ENCODE results near the gene ID3. TPM values are rescaled to one million over a fixed set of nuclear protein-coding genes. Genes with fewer than 3 reads are reported as not detected.

The ID3 gene
- total RNA-seq (2013), result 2.2 TPM
- polyA plus RNA-seq (10 to 100 TPM in 1 of 3 donors, 1 to 10 TPM in 2; 1.1 to 31.1 (median 2.5) TPM), polyA minus RNA-seq (6.9 and 9.6 TPM in 2 replicates), total RNA-seq (7.9 to 53.6 (median 13.7) reads per million in 11 experiments)

- Histone ChIP-seq H3K9me3 (replicated peaks in 1 of 2; ENCODE audit: control insufficient read depth in 1 of 2, insufficient read depth in 1 of 2, low read length in 2 of 2) (peaks cover 0 to 10% of the 10 kb centered on the region in 2 donors), H3K9ac (ENCODE audit: insufficient read depth, low read length, poor library complexity, severe bottlenecking) (peak within 1 kb of the TSS; percentile 60), H3K4me3 (replicated peaks in 1 of 3; ENCODE audit: low read depth in 2 of 3, low read length in 3 of 3) (peak within 1 kb of the TSS; percentile 47 to 80 (median 61)), H3K27me3 (ENCODE audit: control insufficient read depth in 2 of 2, insufficient read depth in 2 of 2, low read length in 2 of 2) (peaks cover 61 to 78% of the 10 kb centered on the region in 2 donors), H3K4me2 (replicated peaks; ENCODE audit: extremely low read depth, low read length, poor library complexity, severe bottlenecking) (peak within 1 kb of the TSS; percentile 91), H3K36me3 (replicated peaks in 1 of 2; ENCODE audit: control insufficient read depth in 1 of 2, insufficient read depth in 2 of 2, low read length in 2 of 2) (no peaks in the 10 kb centered on the region), H3K4me1 (ENCODE audit: control insufficient read depth in 1 of 2, insufficient read depth in 2 of 2, low read length in 2 of 2) (peaks cover 49 to 60% of the 10 kb centered on the region in 2 donors), H3K27ac (ENCODE audit: low read depth in 1 of 2, low read length in 2 of 2) (peak within 1 kb of the TSS; percentile 80 to 82), H3K79me2 (ENCODE audit: insufficient read depth, low read length) (no peaks in the 10 kb centered on the region), H4K20me1 (ENCODE audit: insufficient read depth, low read length) (no peaks in the 10 kb centered on the region), H2AFZ (ENCODE audit: insufficient read depth, low read depth, low read length, poor library complexity, severe bottlenecking) (peak within 1 kb of the TSS; percentile 79)
- H3K36me3 Mint-ChIP-seq, result peaks cover 0 to 9% of the 10 kb centered on the region in 2 donors
- H3K27me3 Mint-ChIP-seq (ENCODE audit: low read depth in 3 of 3), result peaks cover 77 to 89% (median 86%) of the 10 kb centered on the region in 3 donors
- H3K9me3 Mint-ChIP-seq, result peaks cover 0 to 15% (median 6%) of the 10 kb centered on the region in 7 donors
- H3K27ac Mint-ChIP-seq, result peak within 1 kb of the TSS; percentile 92 to 98 (median 97)
- TF ChIP-seq CTCF (IDR thresholded peaks at IDR 0.05), result no peak
- DNase-seq, result peak; percentile 92 to 96 (median 95)
- H3K4me1 Mint-ChIP-seq, result peaks cover 66% of the 10 kb centered on the region
- peak within 1 kb of the TSS; percentile 85 to 94 for H3K4me3 Mint-ChIP-seq
- intact Hi-C loops (cut with micrococcal nuclease), result loop anchor here (5.0 to 10.0 kb wide), 3 partner anchors 33 to 195 kb away; partner anchors contain the start of gene ELOA (in 1 of the 2)
- WGBS (ENCODE audit: insufficient coverage), result under 1% methylated on average over 53 of the region's 57 CpGs
Measured at GRCh38 chr1:23559136-23559984, at the start of gene ID3. Gene ID3 (minus strand): TSS chr1:23559501. CDS start chr1:23559426, 75 bp downstream.

- no peaks in the 10 kb centered on the region for H4K20me1 ChIP-seq (ENCODE audit: insufficient read depth, low read length)
- WGBS (ENCODE audit: insufficient coverage), result 86% methylated on average over 4 of the region's 4 CpGs
- H3K27me3 Mint-ChIP-seq (ENCODE audit: low read depth in 3 of 3), result peaks cover 6 to 7% (median 7%) of the 10 kb centered on the region in 3 donors
- H3K4me2 ChIP-seq (replicated peaks; ENCODE audit: extremely low read depth, low read length, poor library complexity, severe bottlenecking), result no peak overlapping the region
- H3K9ac ChIP-seq (ENCODE audit: insufficient read depth, low read length, poor library complexity, severe bottlenecking), result no peak overlapping the region
- no peaks in the 10 kb centered on the region for H3K4me1 Mint-ChIP-seq
- no peaks in the 10 kb centered on the region for H3K36me3 ChIP-seq (replicated peaks in 1 of 2; ENCODE audit: control insufficient read depth in 1 of 2, insufficient read depth in 2 of 2, low read length in 2 of 2)
- H3K79me2 ChIP-seq (ENCODE audit: insufficient read depth, low read length), result no peaks in the 10 kb centered on the region
- no peak for DNase-seq
- H3K4me3 Mint-ChIP-seq, result no peak overlapping the region
- no peaks in the 10 kb centered on the region for H3K27me3 ChIP-seq (ENCODE audit: control insufficient read depth in 2 of 2, insufficient read depth in 2 of 2, low read length in 2 of 2)
- no peak overlapping the region for H3K4me3 ChIP-seq (replicated peaks in 1 of 3; ENCODE audit: low read depth in 2 of 3, low read length in 3 of 3)
- no peak overlapping the region for H3K27ac ChIP-seq (ENCODE audit: low read depth in 1 of 2, low read length in 2 of 2)
- no peaks in the 10 kb centered on the region for H3K9me3 ChIP-seq (replicated peaks in 1 of 2; ENCODE audit: control insufficient read depth in 1 of 2, insufficient read depth in 1 of 2, low read length in 2 of 2)
- H3K9me3 Mint-ChIP-seq, result no peaks in the 10 kb centered on the region
- intact Hi-C loops (cut with micrococcal nuclease), result no loop called here
- TF ChIP-seq CTCF (IDR thresholded peaks at IDR 0.05), result no peak
- H3K4me1 ChIP-seq (ENCODE audit: control insufficient read depth in 1 of 2, insufficient read depth in 2 of 2, low read length in 2 of 2), result no peaks in the 10 kb centered on the region
- no peak overlapping the region for H2AFZ ChIP-seq (ENCODE audit: insufficient read depth, low read depth, low read length, poor library complexity, severe bottlenecking)
- no peak overlapping the region for H3K27ac Mint-ChIP-seq
- no peaks in the 10 kb centered on the region for H3K36me3 Mint-ChIP-seq
Measured at GRCh38 chr1:23607944-23608343, 48.6 kb upstream of the ID3 start.

All from CD14-positive monocyte (primary cell).